ENCODE measurements around the gene PSAPL1.

Gene PSAPL1

GRCh38 chr4:7416745-7417432 is 17.8 kb downstream of the PSAPL1 start:
- no peak for DNase-seq

- no peak for DNase-seq
Measured at GRCh38 chr4:7415927-7416686, 18.6 kb downstream of the PSAPL1 start.

GRCh38 chr4:7414736-7415510 is 19.8 kb downstream of the PSAPL1 start:
- DNase-seq, result no peak

GRCh38 chr4:7414046-7414445 is 20.7 kb downstream of the PSAPL1 start:
- no peak for DNase-seq

GRCh38 chr4:7412554-7412912 is 22.2 kb downstream of the PSAPL1 start:
- no peak for DNase-seq

- no peak for DNase-seq
Measured at GRCh38 chr4:7411896-7412553, 22.7 kb downstream of the PSAPL1 start.

GRCh38 chr4:7411491-7411890 is 23.2 kb downstream of the PSAPL1 start:
- DNase-seq, result no peak

- no peak for DNase-seq
Measured at GRCh38 chr4:7410446-7410845, 24.3 kb downstream of the PSAPL1 start.

GRCh38 chr4:7408166-7408565 is 26.6 kb downstream of the PSAPL1 start:
- no peak for DNase-seq

- no peak for DNase-seq
Measured at GRCh38 chr4:7403001-7403400, 31.7 kb downstream of the PSAPL1 start.

- no peak for DNase-seq
Measured at GRCh38 chr4:7402526-7402925, 32.2 kb downstream of the PSAPL1 start.

- no peak for DNase-seq
Measured at GRCh38 chr4:7400671-7401298, 33.9 kb downstream of the PSAPL1 start.

GRCh38 chr4:7399440-7400234 is 35.1 kb downstream of the PSAPL1 start:
- DNase-seq, result no peak

- DNase-seq, result no peak
Measured at GRCh38 chr4:7398788-7399439, 35.8 kb downstream of the PSAPL1 start.

GRCh38 chr4:7398104-7398423 is 36.7 kb downstream of the PSAPL1 start:
- no peak for DNase-seq

GRCh38 chr4:7397206-7398103 is 37.3 kb downstream of the PSAPL1 start:
- no peak for DNase-seq

- no peak for DNase-seq
Measured at GRCh38 chr4:7396186-7396910, 38.4 kb downstream of the PSAPL1 start.

GRCh38 chr4:7395645-7396044 is 39.1 kb downstream of the PSAPL1 start:
- no peak for DNase-seq

GRCh38 chr4:7394681-7395451 is 39.9 kb downstream of the PSAPL1 start:
- DNase-seq, result no peak
